Endothelial cell of umbilical vein (primary cell): ENCODE measurements around the gene GRAMD2B. TPM values are rescaled to one million over a fixed set of nuclear protein-coding genes. Genes with fewer than 3 reads are reported as not detected.

Source experiments
- BruUV-seq: library from RNA; stranded (reverse); fragments of 400-500 nt; replicated peaks from 2 replicates; lab custom pipeline; 2021; lab: Mats Ljungman, UMichigan
- CTCF ChIA-PET: fragments of 300-600, 350-600 bp; sonication (Branson Sonifier 250); formaldehyde crosslinking; loops from one replicate; lab custom pipeline; 2021; ENCODE audit warnings: antibody characterized with exemption, inconsistent platforms; lab: Charles Lee
- POLR2A ChIA-PET: fragments of 300-600, 350-600 bp; sonication (Branson Sonifier 250); formaldehyde crosslinking; loops from one replicate; lab custom pipeline; 2021; ENCODE audit warnings: antibody characterized with exemption, inconsistent platforms; lab: Charles Lee
- DNase-seq: peaks from one replicate; pipeline ENCODE4 v3.0.0-alpha.2; 2011; ENCODE audit warnings: low read depth, low spot score
- FAIRE-seq: peaks from 2 replicates; lab custom pipeline; 2011; peaks lifted over from hg19 to GRCh38; lab: Jason Lieb, UNC
- H2AFZ ChIP-seq: 2 replicates; pipeline ENCODE4 v1.6.0; 2012; ENCODE audit warnings: low read depth, low read length, control low read depth, inconsistent platforms
- H3K27ac ChIP-seq: 2 replicates; pipeline ENCODE4 v1.5.1; 2011; ENCODE audit warnings: low read depth, mild to moderate bottlenecking, control low read depth, low read length, moderate library complexity; ENCODE audit not compliant: insufficient read depth
- H3K27me3 ChIP-seq, 2 experiments: 2 replicates each; pipeline versions ENCODE4 v1.6.0 to v1.6.1; 2011; ENCODE audit warnings: low read length in 2 of 2, mixed read lengths in 1 of 2; ENCODE audit not compliant: control insufficient read depth in 2 of 2, insufficient read depth in 2 of 2
- H3K36me3 ChIP-seq, 2 experiments: 2 replicates in 1 of 2; 3 replicates in 1 of 2; pipeline ENCODE4 v1.5.1; 2011; ENCODE audit warnings: low read length in 2 of 2, mild to moderate bottlenecking in 1 of 2, moderate library complexity in 1 of 2; ENCODE audit not compliant: control insufficient read depth in 2 of 2, insufficient read depth in 2 of 2; ENCODE audit errors: extremely low read depth in 1 of 2
- H3K4me1 ChIP-seq: 3 replicates; pipeline ENCODE4 v1.5.1; 2011; ENCODE audit warnings: mild to moderate bottlenecking, low read length; ENCODE audit not compliant: control insufficient read depth, insufficient read depth; ENCODE audit errors: extremely low read depth
- H3K4me2 ChIP-seq: 2 replicates; pipeline ENCODE4 v1.6.1; 2011; ENCODE audit warnings: low read length, control low read depth, mixed read lengths; ENCODE audit not compliant: insufficient read depth
- H3K4me3 ChIP-seq, 3 experiments: fragments of 200-600 bp in 1 of 3; sonication (generic), shearing (Covaris generic) in 1 of 3; replicated peaks in 1 of 3; 2 replicates each; pipeline ENCODE4 v1.5.1; 2011 to 2016; ENCODE audit warnings: control low read depth in 3 of 3, low read length in 3 of 3, mild to moderate bottlenecking in 2 of 3, inconsistent platforms in 1 of 3, low read depth in 1 of 3, moderate library complexity in 1 of 3; ENCODE audit not compliant: insufficient read depth in 1 of 3
- H3K79me2 ChIP-seq: 2 replicates; pipeline ENCODE4 v1.6.0; 2012; ENCODE audit warnings: low read length, inconsistent platforms; ENCODE audit not compliant: control insufficient read depth, insufficient read depth
- H3K9ac ChIP-seq: replicated peaks from 2 replicates; pipeline ENCODE3; 2011; ENCODE audit warnings: low read length, control low read depth; ENCODE audit not compliant: insufficient read depth; ENCODE audit errors: extremely low read depth
- H3K9me1 ChIP-seq: replicated peaks from 3 replicates; pipeline ENCODE4 v1.6.0; 2011; ENCODE audit warnings: mild to moderate bottlenecking, low read length; ENCODE audit not compliant: control insufficient read depth, insufficient read depth; ENCODE audit errors: extremely low read depth
- H3K9me3 ChIP-seq: replicated peaks from 2 replicates; pipeline ENCODE4 v1.5.1; 2012; ENCODE audit warnings: low read length, inconsistent platforms; ENCODE audit not compliant: control insufficient read depth, insufficient read depth
- H4K20me1 ChIP-seq: replicated peaks from 2 replicates; pipeline ENCODE3; 2011; ENCODE audit warnings: mild to moderate bottlenecking, low read length; ENCODE audit not compliant: control insufficient read depth, insufficient read depth; ENCODE audit errors: extremely low read depth
- EZH2 ChIP-seq: IDR thresholded peaks from 2 replicates; pipeline ENCODE4 v1.6.1; 2012; ENCODE audit warnings: borderline replicate concordance, low read depth, mild to moderate bottlenecking, moderate library complexity, low read length, inconsistent platforms; ENCODE audit not compliant: severe bottlenecking
- FOS ChIP-seq: IDR thresholded peaks from 2 replicates; pipeline ENCODE4 v1.6.1; 2011; ENCODE audit warnings: mild to moderate bottlenecking, low read length, moderate library complexity, borderline replicate concordance; ENCODE audit not compliant: insufficient read depth
- GATA2 ChIP-seq: IDR thresholded peaks from 2 replicates; pipeline ENCODE4 v1.7.0; 2011; ENCODE audit warnings: low read depth, mild to moderate bottlenecking, moderate library complexity, mixed read lengths, low read length; ENCODE audit not compliant: insufficient read length, insufficient read depth
- JUN ChIP-seq: IDR thresholded peaks from 2 replicates; pipeline ENCODE4 v1.6.1; 2011; ENCODE audit warnings: borderline replicate concordance, low read depth; ENCODE audit not compliant: insufficient read length, insufficient read depth
- MAX ChIP-seq: IDR thresholded peaks from 2 replicates; pipeline ENCODE4 v1.6.1; 2011; ENCODE audit not compliant: insufficient read depth, insufficient read length
- MYC ChIP-seq: IDR thresholded peaks from one replicate; pipeline ENCODE4 v1.6.1; 2011; ENCODE audit warnings: mild to moderate bottlenecking, low read depth, low read length
- POLR2A ChIP-seq: IDR thresholded peaks from 2 replicates; pipeline ENCODE4 v1.6.1; 2012; ENCODE audit warnings: low read depth, mild to moderate bottlenecking, control low read depth, low read length
- POLR2AphosphoS5 ChIP-seq: IDR thresholded peaks from 2 replicates; pipeline ENCODE4 v1.6.1; 2012; ENCODE audit warnings: low read depth, mild to moderate bottlenecking, control low read depth, low read length, moderate library complexity; ENCODE audit not compliant: insufficient read depth
- dilution Hi-C: fragments of 300-500 bp; cut with MboI; formaldehyde crosslinking; loops from one replicate; pipeline ENCODE4 v1.15.0; 2019; ENCODE audit warnings: low sequenced_read_pairs; ENCODE audit not compliant: extremely low pct_ligation_motif_present
- intact Hi-C: fragments of 100-400 bp; cut with micrococcal nuclease; formaldehyde crosslinking; loops from one replicate; pipeline ENCODE4 v1.10.0; 2022
- polyA plus RNA-seq, 4 experiments: library from polyadenylated mRNA; depleted of rRNA in 3 of 4; stranded (reverse) in 3 of 4; unstranded in 1 of 4; fragments of >200 nt; gene quantifications; 2 replicates each; pipeline versions ENCODE4 v1.2.1 to v1.2.3, GENCODE V29; 2011 to 2012; ENCODE audit warnings: missing spikeins in 1 of 4
- total RNA-seq: library from RNA; stranded (reverse); gene quantifications from 2 replicates; pipeline ENCODE4 v1.2.3, GENCODE V29; 2021
- TF ChIP-seq, protein P1 (sequence below), 2 donors: IDR thresholded peaks; 1 replicate in 1 of 2; 2 replicates in 1 of 2; pipeline ENCODE4 v1.5.1; 2011; ENCODE audit warnings: low read length in 2 of 2, mild to moderate bottlenecking in 2 of 2, moderate library complexity in 2 of 2, control low read depth in 1 of 2, inconsistent platforms in 1 of 2, low read depth in 1 of 2; ENCODE audit not compliant: insufficient read depth in 1 of 2; ENCODE audit errors: extremely low read depth in 1 of 2

Gene GRAMD2B
- total and polyA plus RNA-seq, 2 donors (not counting 3 experiments of a cell fraction or from before 2014, with no cell fraction given), result 2.0 to 5.5 TPM

DNA sequence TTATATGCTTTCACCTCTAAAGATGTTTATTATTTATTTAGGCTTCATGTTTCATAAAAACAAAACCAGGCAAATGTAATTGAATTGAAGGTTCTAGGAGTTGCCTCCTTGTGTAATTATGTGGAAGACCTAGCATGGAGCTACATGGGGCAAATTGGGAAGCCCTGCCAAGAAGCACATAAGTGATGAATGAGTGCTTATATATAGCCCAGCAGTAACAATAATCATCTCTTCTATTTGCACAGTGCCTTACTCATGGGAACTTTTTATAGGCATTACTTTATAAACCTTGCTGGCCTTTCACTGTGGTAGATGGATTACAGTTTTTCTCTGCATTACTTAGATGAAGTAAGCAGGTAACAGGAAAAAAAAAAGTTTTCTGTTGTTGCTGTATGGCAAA, 40.0 kb upstream of the GRAMD2B start:
- Histone ChIP-seq H3K4me3 (no peak overlapping the region), H4K20me1 (no peaks in the 10 kb centered on the region), H2AFZ (no peak overlapping the region), H3K27me3 (no peaks in the 10 kb centered on the region), H3K4me1 (no peaks in the 10 kb centered on the region), H3K9me3 (no peaks in the 10 kb centered on the region), H3K9ac (no peak overlapping the region), H3K9me1 (no peaks in the 10 kb centered on the region), H3K4me2 (no peak overlapping the region), H3K27ac (no peak overlapping the region), H3K79me2 (no peaks in the 10 kb centered on the region), H3K36me3 (no peaks in the 10 kb centered on the region)
- CTCF ChIA-PET, result no interaction called here
- POLR2A ChIA-PET, result no interaction called here
- dilution Hi-C loops, result no loop called here
- FAIRE-seq (no peak), DNase-seq (no peak)
- intact Hi-C loops, result no loop called here
- no TSS peak for BruUV-seq
- TF ChIP-seq EZH2 (no peak), GATA2 (no peak), JUN (no peak), MAX (no peak), MYC (no peak), POLR2A (no peak), POLR2AphosphoS5 (no peak), FOS (no peak)
- TF ChIP-seq, protein P1, sequence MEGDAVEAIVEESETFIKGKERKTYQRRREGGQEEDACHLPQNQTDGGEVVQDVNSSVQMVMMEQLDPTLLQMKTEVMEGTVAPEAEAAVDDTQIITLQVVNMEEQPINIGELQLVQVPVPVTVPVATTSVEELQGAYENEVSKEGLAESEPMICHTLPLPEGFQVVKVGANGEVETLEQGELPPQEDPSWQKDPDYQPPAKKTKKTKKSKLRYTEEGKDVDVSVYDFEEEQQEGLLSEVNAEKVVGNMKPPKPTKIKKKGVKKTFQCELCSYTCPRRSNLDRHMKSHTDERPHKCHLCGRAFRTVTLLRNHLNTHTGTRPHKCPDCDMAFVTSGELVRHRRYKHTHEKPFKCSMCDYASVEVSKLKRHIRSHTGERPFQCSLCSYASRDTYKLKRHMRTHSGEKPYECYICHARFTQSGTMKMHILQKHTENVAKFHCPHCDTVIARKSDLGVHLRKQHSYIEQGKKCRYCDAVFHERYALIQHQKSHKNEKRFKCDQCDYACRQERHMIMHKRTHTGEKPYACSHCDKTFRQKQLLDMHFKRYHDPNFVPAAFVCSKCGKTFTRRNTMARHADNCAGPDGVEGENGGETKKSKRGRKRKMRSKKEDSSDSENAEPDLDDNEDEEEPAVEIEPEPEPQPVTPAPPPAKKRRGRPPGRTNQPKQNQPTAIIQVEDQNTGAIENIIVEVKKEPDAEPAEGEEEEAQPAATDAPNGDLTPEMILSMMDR (IDR thresholded peaks at IDR 0.05; ENCODE audit: extremely low read depth in 1 of 2, insufficient read depth in 1 of 2, low read depth in 1 of 2, low read length in 2 of 2), result no peak
